Colon (tissue), 2 donors: ENCODE data around the gene BHLHA15.

ENCODE experiments used
- FAIRE-seq: peaks from 2 replicates; lab custom pipeline; 2012; peaks lifted over from hg19 to GRCh38; lab: Jason Lieb, UNC
- donor health status: control.
- donor health status: control.

Gene BHLHA15

GRCh38 chr7:98244871-98245270 is 33.6 kb downstream of the BHLHA15 start:
- FAIRE-seq = no peak

GRCh38 chr7:98248156-98248555 is 36.9 kb downstream of the BHLHA15 start:
- no peak for FAIRE-seq

GRCh38 chr7:98249106-98249505 is 37.9 kb downstream of the BHLHA15 start:
- no peak for FAIRE-seq

- FAIRE-seq = no peak
Observed at GRCh38 chr7:98250789-98251188, 39.5 kb downstream of the BHLHA15 start.

- FAIRE-seq = no peak
Observed at GRCh38 chr7:98251231-98251600, 40.0 kb downstream of the BHLHA15 start.

DNA sequence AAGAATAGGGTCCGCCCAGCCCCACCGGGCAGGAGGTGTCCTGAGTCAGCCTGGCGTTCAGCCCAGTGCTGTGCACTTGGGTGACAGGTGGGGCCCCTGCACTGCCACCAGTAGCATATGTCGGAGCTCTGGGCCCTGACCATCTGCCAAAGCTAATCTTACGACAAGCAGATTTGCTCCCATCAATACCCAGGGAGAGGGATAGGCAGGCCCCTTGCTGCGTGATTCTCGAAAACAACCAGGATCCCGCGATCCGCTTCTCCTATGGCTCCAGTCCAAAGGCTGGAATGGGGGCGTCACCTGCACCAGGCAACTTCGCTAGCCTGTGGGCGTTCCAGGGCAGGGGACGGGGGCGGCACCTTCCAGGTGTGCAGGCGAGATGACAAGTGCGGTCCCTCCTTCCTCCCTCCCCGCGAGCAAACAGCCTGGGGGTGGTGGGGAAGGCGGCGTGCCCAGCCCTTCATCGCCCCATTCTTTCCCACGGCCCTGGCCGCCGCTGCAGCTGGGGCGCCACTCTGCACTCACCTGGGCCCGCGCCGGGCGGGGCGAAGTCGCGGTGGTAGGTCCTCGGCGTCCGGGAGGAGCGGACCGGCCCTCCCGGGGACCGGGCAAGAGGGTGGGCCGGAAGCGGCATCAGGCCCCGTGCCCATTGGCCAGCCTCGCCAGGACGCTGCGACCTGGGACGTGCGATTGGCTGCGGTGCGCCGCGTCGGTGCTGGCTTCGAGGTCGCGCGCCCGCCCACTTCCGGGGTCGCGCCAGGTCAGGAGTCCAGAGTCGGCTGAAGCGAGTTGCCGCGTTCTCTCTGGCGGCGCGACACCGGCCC is 40.6 kb downstream of the BHLHA15 start, which contains the start of gene TECPR1:
TSS of gene TECPR1 (minus strand) at position 632 of the 824 bp plus-strand sequence. CDS start 6,086 bp downstream, outside the sequence.
- no peak for FAIRE-seq

- no peak for FAIRE-seq
Observed at GRCh38 chr7:98252425-98253054, 41.3 kb downstream of the BHLHA15 start.

- FAIRE-seq = no peak
Observed at GRCh38 chr7:98254516-98254915, 43.3 kb downstream of the BHLHA15 start.

- FAIRE-seq = no peak
Observed at GRCh38 chr7:98254951-98255610, 43.8 kb downstream of the BHLHA15 start.

- FAIRE-seq = no peak
Observed at GRCh38 chr7:98256431-98256830, 45.2 kb downstream of the BHLHA15 start.

GRCh38 chr7:98257701-98258100 is 46.5 kb downstream of the BHLHA15 start:
- FAIRE-seq = no peak
